ENCODE data around the gene GPC6.

DNA sequence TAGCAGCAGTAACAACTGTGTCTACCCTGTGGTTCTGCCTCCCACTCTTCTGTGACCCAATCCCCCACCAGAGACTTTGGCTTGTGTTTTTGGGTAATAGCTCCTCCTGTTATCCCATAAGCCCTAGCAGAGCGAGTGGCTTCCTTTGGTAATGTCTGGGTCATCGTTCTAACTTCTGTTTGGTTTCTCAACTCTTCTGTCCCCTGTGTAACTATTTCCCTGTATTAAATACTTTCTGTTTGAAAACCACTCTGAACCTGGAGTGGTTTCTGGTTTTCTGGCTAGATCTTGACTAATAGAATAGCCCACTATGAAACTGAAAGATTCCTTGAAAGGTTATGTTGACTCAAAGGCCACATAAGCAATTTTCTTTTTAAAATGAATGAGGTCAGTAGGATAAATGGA is 902.9 kb downstream of the GPC6 start:
- TF ChIP-seq, protein P1, sequence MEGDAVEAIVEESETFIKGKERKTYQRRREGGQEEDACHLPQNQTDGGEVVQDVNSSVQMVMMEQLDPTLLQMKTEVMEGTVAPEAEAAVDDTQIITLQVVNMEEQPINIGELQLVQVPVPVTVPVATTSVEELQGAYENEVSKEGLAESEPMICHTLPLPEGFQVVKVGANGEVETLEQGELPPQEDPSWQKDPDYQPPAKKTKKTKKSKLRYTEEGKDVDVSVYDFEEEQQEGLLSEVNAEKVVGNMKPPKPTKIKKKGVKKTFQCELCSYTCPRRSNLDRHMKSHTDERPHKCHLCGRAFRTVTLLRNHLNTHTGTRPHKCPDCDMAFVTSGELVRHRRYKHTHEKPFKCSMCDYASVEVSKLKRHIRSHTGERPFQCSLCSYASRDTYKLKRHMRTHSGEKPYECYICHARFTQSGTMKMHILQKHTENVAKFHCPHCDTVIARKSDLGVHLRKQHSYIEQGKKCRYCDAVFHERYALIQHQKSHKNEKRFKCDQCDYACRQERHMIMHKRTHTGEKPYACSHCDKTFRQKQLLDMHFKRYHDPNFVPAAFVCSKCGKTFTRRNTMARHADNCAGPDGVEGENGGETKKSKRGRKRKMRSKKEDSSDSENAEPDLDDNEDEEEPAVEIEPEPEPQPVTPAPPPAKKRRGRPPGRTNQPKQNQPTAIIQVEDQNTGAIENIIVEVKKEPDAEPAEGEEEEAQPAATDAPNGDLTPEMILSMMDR (optimal IDR thresholded peaks at IDR 0.05 in 1 of 3, IDR thresholded peaks at IDR 0.05 in 1 of 3, conservative IDR thresholded peaks at IDR 0.05 in 1 of 3; ENCODE audit: extremely low read depth in 1 of 3, insufficient read depth in 2 of 3, low read length in 3 of 3) = no peak
- TF ChIP-seq EZH2 (IDR thresholded peaks at IDR 0.05; ENCODE audit: low read length) = no peak

Measured in keratinocyte (primary cell).